Fibroblast of skin of scalp (primary cell): Measurements from ENCODE around the gene SFT2D2.

Source experiments
- DNase-seq: peaks from one replicate; pipeline ENCODE4 v3.0.0-alpha.2; 2013

Gene SFT2D2

GRCh38 chr1:168271636-168272035 lies 45.8 kb downstream of the SFT2D2 start:
- DNase-seq = no peak

- DNase-seq = peak; percentile 44
Observed at GRCh38 chr1:168273575-168273974, 47.8 kb downstream of the SFT2D2 start.

DNA sequence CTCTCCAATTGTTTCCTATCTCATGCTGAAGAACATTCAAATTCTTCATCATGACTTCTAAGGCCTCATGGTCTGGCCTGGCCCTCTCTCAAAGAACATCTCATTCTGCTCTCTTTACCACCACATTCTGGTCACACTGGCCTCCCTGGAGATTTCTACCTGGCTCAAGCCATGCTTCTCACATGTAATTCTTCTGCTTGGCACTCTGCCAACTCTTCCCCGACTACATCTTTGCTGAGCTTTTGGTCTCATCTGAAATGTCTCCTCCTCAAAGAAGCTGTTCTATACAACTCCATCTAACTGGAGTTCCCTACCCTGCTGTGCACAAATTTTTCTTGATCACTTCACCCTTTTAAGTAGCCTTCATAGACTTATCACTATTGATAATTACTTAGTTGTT lies 53.4 kb downstream of the SFT2D2 start:
- no peak for DNase-seq

DNA sequence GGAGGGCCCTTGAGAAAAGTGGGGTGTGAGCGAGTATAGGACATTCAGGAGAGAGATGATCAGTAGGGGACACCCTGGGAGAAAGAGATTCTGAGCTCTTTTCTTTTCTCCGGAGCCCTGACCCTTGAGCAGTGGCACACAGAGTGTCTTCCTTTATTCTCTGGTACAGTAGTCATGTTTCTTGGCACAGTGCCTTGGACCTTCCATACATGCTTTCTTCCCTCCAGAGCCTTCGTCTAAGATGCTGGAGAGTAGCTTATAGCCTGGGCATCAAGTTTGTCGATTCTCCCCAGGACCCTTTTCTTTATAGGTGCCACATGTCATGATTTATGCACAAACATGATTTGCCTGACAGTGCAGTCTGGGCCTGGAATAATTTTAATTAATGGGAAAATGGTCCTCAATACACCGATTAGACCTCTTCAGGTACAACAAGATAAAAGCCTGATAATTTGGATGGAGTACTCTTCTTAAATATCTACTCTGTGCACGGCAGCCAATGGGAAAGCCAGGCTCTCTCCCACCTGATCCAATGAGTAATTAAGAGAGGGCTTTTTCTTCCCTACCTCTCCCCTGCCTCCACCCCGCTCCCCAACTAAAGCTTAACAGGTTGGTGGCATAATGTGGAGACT lies 54.6 kb downstream of the SFT2D2 start, which contains the start of gene TBX19:
TBX19 (plus strand) TSS at position 582 of the 632 bp plus-strand sequence. CDS start 214 bp downstream, outside the sequence.
- DNase-seq = peak; percentile 14

GRCh38 chr1:168281603-168282325 lies 56.0 kb downstream of the SFT2D2 start:
- DNase-seq = no peak

DNA sequence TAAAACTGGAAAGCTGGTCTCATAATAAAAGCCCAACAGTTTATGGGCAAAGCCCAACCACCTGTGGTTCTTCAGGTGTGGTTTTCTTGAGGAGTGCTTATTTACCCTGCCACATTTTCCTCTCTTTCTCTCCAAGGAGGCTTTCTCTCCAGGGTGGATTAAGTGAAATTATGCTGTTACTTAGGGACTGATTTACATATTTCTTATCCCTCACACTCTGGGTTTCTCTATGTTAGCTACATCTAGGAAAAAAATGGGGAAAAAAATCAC lies 59.7 kb downstream of the SFT2D2 start:
- no peak for DNase-seq

GRCh38 chr1:168285971-168286927 lies 60.4 kb downstream of the SFT2D2 start:
- no peak for DNase-seq

DNA sequence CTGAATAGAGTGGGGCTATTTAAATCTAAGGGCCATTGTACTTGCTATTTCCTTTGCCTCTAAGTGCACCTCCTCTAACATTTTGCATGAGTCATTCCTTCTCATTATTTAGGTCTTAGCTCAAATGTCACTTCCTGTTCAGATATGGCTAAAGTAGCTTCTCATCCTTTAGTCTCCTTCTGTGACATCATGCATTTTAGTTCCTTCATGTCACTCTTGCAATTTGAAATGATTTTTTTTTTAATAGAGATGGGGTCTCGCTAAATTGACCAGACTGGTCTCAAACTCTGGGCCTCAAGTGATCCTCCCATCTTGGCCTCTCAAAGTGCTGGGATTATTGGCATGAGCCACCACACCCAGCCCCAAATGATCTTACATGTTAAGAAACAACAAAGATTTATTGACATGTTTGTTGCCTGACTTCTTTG lies 61.4 kb downstream of the SFT2D2 start:
- DNase-seq = peak; percentile 41

- DNase-seq = peak; percentile 22
Observed at GRCh38 chr1:168288311-168289052, 62.7 kb downstream of the SFT2D2 start.

GRCh38 chr1:168291222-168291837 lies 65.5 kb downstream of the SFT2D2 start:
- no peak for DNase-seq

DNA sequence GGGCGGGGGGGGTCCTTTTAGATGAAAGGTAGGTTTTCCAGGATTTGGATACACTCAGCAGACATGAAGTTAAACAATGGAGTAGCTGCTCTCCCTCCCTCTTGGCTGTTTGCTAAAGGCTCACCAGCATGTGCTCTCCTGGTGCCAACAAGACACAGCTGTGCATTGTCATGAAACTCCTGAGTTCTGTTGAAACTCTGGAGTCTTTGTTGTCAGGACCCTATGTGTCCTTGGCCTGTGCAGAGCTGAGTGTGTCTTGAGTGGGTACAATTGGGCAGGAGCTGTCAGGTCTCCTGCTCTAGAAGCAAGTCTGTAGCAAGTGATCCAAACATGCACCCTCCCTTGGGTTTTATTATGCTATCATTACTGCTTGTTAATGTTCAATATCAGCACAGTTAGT lies 67.6 kb downstream of the SFT2D2 start:
- no peak for DNase-seq

DNA sequence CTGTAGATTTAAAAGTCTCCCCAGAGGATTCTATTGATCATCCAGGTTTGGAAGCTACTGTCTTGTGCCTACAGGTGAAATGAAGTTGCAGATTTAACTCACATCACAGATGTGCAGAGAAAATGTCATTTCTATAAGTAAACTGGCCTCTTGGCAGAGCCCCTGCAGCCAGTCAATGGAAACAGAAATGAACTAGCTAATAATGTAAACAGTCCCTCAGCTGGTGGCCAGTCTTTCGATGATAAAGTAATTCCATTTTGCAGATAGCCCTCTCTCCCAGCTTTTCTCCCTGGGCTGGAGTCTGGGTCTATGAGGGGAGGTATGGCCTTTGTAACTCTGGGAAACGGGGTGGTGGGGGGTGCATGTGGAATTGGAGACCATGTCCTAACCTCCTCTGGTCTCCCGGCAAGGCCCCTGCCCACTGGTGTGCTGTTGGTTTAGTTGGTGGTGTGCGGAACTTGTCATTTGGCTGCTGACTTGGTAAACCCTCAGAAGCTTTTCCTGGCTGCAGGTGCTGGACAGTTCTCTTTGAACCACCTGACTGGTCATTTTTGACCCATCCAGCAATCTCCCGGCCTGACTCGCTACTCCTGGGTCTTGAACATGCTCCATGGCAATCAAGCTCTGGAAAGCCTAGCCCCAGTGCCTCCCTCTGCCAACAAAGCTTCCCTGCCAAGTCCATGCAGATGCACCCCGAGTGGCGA lies 69.8 kb downstream of the SFT2D2 start:
- DNase-seq = no peak

DNA sequence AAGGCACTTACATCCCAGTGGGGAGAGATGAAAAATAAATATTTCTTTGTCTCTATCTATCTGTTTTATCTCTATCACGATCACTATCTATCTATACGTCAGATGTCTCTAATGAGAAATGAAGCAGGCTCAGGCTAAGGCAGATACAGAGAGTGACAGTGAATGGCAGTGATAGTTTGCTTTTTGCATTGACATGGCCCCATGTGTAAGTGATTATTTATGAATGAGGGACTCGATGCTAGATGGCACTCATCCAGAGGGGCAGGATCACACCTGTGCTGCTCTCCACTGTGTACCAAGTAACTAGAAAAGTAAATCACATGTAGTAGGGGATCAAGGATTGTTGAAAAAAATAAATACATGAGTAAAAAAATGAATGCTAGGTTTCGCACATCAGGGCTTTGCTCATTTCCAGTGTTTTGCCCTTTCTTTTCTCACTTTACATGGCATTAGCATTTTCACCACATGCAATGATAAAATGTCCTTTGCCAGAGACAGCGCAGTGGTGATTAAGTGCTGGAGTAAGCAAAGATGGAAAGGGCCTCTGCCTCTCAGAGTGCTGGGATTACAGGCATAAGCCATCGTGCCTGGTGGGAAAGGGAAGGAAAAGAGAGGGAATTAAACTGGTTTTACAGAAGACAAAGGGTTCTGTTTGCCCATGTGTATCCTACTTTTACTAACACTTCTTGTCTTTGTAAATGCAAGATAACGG lies 71.4 kb downstream of the SFT2D2 start:
- no peak for DNase-seq

- no peak for DNase-seq
Observed at GRCh38 chr1:168298446-168298845, 72.6 kb downstream of the SFT2D2 start.

DNA sequence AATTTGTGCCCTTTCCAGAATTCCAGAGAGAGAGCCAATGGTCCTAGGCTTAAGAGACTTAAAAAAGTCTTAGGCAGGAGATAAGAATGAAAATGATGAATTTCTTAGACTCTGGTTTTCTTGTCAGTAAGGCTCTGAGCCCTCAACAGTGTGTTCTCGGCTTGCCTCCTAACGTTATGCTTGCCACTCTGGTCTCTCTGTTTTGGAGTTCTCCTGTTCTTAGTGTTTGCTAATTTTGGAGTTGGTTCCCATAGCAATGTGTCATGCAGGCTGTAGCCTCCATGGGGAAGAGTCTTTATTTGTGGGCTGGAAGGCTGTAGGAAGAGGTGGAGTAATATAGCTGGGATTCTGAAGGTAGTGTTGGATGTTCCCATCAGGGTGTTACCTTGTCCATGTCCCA lies 74.8 kb downstream of the SFT2D2 start:
- no peak for DNase-seq

DNA sequence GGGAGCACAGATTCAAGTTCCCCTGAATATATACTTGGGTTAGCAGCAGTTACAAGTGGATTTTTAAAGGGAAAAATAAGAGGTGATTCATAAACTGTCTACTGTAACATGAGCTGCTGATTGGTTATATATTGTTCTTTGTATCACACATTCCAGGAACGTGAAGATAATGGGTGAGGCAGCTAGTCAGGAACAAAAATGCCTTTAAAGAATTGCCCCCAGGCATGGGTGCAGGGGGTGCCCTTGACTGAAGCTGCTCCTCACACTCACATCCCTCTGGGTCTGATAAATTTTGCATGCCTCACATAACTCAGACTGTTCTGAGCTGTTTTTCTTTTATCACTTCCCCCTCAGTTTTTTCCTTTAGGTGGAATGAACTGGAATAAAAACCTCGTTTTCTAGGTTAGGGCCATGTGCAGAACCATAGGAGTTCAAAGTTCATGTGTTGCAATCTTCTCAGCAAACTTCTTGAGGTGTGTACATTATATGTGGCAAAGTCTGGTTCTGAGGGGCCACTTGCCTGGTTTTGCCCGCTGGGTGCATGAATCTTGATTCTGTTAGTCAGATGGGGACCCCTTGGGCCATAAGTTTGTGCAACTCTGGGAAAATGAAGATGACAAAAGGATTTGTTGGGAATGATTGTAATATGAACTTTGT lies 76.0 kb downstream of the SFT2D2 start:
- DNase-seq = peak; percentile 80
